GM19023 (cell line): ENCODE results near the gene PTPN14.

Experiments used
- ATAC-seq: cut with Tn5 transposase; IDR thresholded peaks from one replicate; pipeline ENCODE4 v1.9.1; 2021; ENCODE audit warnings: mild to moderate bottlenecking, moderate library complexity; ENCODE audit not compliant: unreplicated experiment

Gene PTPN14

GRCh38 chr1:214342525-214342924 is 208.9 kb downstream of the PTPN14 start:
- no peak for ATAC-seq

- ATAC-seq = no peak
Observed at GRCh38 chr1:214341932-214342331, 209.5 kb downstream of the PTPN14 start.

- ATAC-seq = no peak
Observed at GRCh38 chr1:214341459-214341858, 209.9 kb downstream of the PTPN14 start.

- ATAC-seq = no peak
Observed at GRCh38 chr1:214338212-214338611, 213.2 kb downstream of the PTPN14 start.

- no peak for ATAC-seq
Observed at GRCh38 chr1:214337511-214337910, 213.9 kb downstream of the PTPN14 start.

GRCh38 chr1:214337015-214337414 is 214.4 kb downstream of the PTPN14 start:
- no peak for ATAC-seq

GRCh38 chr1:214335567-214335966 is 215.8 kb downstream of the PTPN14 start:
- no peak for ATAC-seq

- ATAC-seq = peak; percentile 32
Observed at GRCh38 chr1:214332946-214333798, 218.2 kb downstream of the PTPN14 start.

- ATAC-seq = peak; percentile 34
Observed at GRCh38 chr1:214331827-214332423, 219.5 kb downstream of the PTPN14 start.

GRCh38 chr1:214331180-214331579 is 220.2 kb downstream of the PTPN14 start:
- ATAC-seq = no peak

- ATAC-seq = no peak
Observed at GRCh38 chr1:214330715-214331114, 220.7 kb downstream of the PTPN14 start.

- ATAC-seq = no peak
Observed at GRCh38 chr1:214330222-214330621, 221.2 kb downstream of the PTPN14 start.

GRCh38 chr1:214329470-214330220 is 221.8 kb downstream of the PTPN14 start:
- ATAC-seq = no peak

GRCh38 chr1:214328770-214329469 is 222.5 kb downstream of the PTPN14 start:
- ATAC-seq = peak; percentile 94

GRCh38 chr1:214327514-214327913 is 223.9 kb downstream of the PTPN14 start:
- ATAC-seq = no peak

- no peak for ATAC-seq
Observed at GRCh38 chr1:214326406-214326805, 225.0 kb downstream of the PTPN14 start.

GRCh38 chr1:214324896-214325800 is 226.3 kb downstream of the PTPN14 start:
- no peak for ATAC-seq

- ATAC-seq = peak; percentile 60
Observed at GRCh38 chr1:214321705-214322453, 229.5 kb downstream of the PTPN14 start.

GRCh38 chr1:214319938-214320337 is 231.5 kb downstream of the PTPN14 start:
- no peak for ATAC-seq
